Pons (tissue), 1 donor: ENCODE measurements around the gene PLEKHG3.

Experiments
- DNase-seq: peaks from one replicate; pipeline ENCODE4 v3.0.0-alpha.2; 2016; ENCODE audit warnings: low spot score

The PLEKHG3 gene

GRCh38 chr14:64746298-64747250 lies 42.4 kb downstream of the PLEKHG3 start:
- peak; percentile 39 for DNase-seq

GRCh38 chr14:64747327-64747726 lies 43.1 kb downstream of the PLEKHG3 start:
- no peak for DNase-seq

- no peak for DNase-seq
Measured at GRCh38 chr14:64748521-64748920, 44.3 kb downstream of the PLEKHG3 start.

- DNase-seq: no peak
Measured at GRCh38 chr14:64748995-64749714, 44.9 kb downstream of the PLEKHG3 start.

GRCh38 chr14:64752909-64753308 lies 48.7 kb downstream of the PLEKHG3 start:
- DNase-seq: no peak

GRCh38 chr14:64753374-64753773 lies 49.1 kb downstream of the PLEKHG3 start:
- DNase-seq: no peak

- no peak for DNase-seq
Measured at GRCh38 chr14:64753999-64754398, 49.8 kb downstream of the PLEKHG3 start.

- DNase-seq: no peak
Measured at GRCh38 chr14:64754685-64755084, 50.5 kb downstream of the PLEKHG3 start.

- no peak for DNase-seq
Measured at GRCh38 chr14:64755781-64756221, 51.6 kb downstream of the PLEKHG3 start.

- DNase-seq: no peak
Measured at GRCh38 chr14:64756712-64757111, 52.5 kb downstream of the PLEKHG3 start.

GRCh38 chr14:64757601-64758000 lies 53.4 kb downstream of the PLEKHG3 start:
- DNase-seq: no peak

GRCh38 chr14:64758025-64758521 lies 53.8 kb downstream of the PLEKHG3 start:
- no peak for DNase-seq

- no peak for DNase-seq
Measured at GRCh38 chr14:64758691-64759554, 54.7 kb downstream of the PLEKHG3 start.

GRCh38 chr14:64759555-64759938 lies 55.3 kb downstream of the PLEKHG3 start:
- no peak for DNase-seq

GRCh38 chr14:64760146-64760755 lies 56.0 kb downstream of the PLEKHG3 start:
- no peak for DNase-seq

- DNase-seq: no peak
Measured at GRCh38 chr14:64760916-64761315, 56.7 kb downstream of the PLEKHG3 start.

- DNase-seq: no peak
Measured at GRCh38 chr14:64761441-64762043, 57.3 kb downstream of the PLEKHG3 start.

- peak; percentile 59 for DNase-seq
Measured at GRCh38 chr14:64762044-64763034, 58.1 kb downstream of the PLEKHG3 start.

GRCh38 chr14:64763085-64763782 lies 59.0 kb downstream of the PLEKHG3 start:
- no peak for DNase-seq
